Ramos (cell line): Measurements from ENCODE around the gene JMJD8.

Source experiments
- in situ Hi-C: fragments of 300-500 bp; cut with MboI; formaldehyde crosslinking; loops from one replicate; pipeline ENCODE4 v1.14.3; 2022; ENCODE audit warnings: low sequenced_read_pairs; ENCODE audit not compliant: unreplicated experiment

JMJD8 gene

DNA sequence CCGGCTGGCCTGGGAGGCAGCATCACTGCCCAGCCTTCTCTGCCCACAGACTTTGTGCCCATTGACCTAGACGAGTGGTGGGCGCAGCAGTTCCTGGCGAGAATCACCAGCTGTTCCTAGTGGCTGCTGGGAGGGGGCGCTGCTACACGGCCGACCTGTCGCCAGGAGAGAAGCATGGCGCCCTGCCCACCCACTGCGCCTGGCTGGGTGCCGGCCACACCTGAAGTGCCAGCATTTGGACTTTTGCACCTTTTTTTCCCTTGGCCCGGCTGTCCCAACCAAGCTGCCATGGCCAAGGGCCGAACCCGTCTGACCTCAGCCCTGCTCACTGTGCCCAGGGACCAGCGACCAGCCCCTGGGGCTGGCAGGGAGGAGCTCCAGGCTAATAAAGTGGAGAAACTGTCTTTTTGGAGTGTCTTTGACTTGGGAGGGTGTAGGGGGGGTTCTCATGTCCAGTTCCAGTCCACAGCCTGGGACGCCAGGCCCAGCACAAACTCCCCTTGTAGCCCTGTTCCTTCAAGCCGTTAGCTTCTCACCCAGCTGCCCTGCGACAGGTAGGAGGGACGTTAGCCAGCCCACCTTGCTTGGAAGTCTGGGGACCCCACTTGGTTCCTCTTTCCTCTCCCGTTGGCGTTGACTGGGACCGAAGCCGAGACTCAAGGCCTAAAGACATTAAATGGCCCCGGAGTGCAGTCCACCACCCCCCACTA is 35.9 kb downstream of the JMJD8 start:
- in situ Hi-C loops, result no loop called here

DNA sequence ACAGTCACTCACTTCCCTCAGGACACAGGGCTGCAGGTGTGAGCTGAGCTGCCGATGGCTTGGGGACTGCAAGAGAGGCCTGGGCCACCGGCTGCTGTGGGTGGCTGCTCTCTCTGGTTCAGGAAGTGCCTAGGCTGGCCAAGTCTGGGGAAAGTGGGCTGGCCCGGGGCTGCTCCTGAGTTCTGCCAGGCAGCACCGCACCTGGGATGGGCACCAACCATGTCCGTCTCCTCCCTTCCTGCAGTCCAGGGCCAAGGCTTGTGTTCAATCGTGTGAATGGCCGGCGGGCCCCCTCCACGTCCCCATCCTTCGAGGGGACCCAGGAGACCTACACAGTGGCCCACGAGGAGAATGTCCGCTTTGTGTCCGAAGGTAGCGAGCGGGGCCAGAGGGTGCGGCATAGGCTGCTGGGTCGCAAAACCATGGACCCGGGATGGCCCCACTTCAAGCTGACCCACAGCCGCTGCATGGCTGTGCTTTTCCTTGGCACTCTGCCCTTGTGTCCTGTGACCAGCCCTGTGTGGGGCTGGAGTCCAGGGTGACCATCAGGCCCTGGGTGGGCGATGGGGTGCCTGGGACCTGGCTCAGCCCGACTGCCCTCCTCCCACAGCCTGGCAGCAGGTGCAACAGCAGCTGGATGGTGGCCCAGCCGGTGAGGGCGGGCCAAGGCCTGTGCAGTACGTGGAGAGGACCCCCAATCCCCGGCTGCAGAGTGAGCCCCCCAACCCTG is 36.8 kb downstream of the JMJD8 start:
- in situ Hi-C loops, result no loop called here

DNA sequence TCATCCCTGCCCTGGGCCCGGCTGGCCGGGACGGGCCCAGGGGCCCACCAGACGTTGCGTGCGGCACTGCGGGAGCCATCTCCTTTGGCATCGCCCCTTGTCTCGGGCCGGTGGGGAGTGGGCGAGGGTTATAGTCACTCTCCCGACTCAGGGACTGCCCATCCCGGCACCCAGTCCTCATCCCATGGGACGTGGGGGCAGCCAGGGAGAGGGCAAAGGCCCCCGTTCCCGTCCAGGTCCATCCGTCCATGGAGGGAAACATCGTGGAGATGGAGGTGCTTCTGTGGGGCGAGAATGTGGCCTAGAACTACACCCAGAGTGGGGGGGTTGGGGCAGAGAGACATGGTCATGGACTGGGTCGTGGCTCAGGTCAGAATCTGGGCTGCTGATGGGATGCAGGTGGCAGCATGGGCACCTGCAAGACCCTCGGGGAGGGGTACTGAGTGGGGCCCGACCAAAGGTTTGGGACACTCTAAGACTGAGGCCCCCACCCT is 37.4 kb downstream of the JMJD8 start:
- in situ Hi-C loops, result no loop called here

DNA sequence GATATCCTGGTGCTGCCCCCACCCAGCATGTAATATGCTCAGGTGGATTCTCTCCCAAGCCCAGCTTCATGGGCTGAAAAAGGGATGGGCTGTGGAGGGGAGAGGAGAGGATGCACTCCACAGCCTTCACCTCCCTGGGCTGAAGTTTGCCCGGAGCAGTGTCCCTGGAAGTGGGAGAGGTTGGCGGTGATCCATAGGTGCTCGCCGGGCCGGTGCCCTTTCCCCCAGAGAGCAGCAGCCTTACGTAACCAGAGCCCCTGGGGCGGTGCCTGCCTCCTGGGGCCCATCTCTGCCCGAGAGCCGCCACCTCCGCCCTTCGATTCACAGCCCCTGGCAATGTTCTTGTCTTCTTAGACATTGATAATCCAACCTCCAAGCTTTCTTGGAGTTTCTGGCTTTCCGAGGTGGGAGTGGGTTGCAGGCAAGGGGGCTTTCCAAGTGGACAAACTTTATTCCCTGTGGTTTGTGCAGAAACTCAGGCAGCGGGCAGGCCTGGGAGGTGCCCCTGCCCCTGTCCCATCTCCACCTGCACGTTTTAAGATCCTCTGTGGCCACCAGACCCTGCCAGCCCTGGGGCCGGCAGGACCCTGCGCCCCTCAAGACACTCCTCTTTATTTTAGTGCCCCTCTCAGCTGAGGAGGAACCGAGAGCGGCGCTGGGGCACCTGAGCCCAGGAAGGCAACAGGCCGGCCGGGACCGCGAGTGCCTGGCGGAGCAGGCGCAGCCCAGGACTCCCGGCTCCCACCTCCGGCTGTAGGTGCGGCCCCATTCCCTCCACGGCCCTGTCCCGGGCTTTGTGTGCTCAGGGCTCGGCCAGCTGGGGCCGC is 38.1 kb downstream of the JMJD8 start:
- in situ Hi-C loops, result no loop called here

DNA sequence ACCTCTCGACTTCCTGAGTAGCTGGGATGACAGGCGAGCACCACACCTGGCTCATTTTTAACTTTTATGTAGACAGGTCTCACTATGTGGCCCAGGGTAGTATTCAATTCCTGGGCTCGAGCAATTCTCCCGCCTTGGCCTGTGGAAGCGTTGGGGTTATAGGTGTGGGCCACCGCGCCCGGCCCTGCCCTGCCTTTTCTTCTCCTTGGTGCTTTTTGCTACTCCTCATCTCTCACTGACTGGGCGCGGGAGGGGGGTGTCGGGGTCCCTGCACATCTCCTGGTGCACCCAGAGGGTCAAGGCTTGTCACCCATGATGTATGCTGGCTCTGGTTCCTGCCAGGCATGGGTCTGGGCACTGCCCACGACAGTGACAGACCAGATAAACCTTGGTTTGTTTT is 39.6 kb downstream of the JMJD8 start:
- in situ Hi-C loops, result no loop called here

DNA sequence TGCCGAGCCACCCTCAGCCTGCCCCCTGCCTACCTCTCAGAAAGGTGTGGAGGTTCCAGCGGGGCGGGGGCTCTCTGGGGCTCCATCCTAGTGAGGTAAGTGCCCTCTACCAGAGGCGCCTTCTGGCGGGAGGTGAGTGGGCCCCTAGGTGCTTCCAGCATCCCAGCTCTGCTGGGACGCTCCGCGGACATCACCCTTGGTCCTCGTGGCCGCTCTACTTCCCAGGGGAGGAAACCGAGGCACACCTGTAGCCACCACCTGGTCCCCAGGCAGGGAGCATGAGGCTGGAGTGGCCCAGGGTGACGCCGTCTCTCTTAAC is 41.1 kb downstream of the JMJD8 start:
- in situ Hi-C loops, result no loop called here

DNA sequence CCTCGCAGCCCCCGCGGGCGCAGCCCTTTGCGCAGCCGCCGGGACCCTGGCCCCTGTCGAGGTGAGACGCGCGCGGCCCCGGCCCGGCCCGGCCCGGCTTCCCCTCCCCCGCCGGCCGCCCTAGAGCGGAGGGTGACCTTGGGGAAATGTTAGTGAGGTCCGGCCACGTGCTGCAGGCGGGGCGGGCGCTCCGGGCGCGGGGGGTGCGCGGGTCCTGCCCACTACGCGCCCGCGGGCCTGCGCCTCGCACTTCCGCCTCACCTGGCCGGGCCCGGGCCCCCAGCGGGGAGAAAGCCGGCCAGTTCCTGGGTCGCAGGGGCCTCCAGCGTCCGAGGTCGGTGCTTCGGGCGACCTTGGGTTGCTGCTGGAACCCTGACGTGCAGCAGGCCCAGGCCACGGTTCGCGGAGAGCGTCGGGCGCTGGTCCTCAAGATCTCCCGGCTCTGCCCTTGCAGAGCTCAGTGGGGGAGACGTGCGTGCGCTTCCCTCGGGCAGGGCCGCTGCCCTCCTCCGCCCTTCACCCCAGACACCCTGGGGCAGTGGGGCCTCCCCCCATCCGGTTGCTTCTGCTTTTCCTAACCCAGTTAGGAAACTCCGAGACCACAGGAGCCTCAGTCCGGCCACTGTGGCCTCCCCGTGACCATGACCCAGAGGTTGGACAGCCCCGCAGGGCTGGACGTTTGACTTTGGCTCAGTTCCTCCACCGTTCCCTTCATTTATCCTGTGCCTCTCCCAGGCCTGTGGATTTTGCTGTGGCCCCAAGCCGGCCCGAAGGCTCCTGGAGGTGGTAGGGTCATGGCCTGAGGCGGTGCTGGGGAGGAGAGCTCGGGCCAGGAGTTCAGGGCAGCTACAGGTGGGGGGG is 41.7 kb downstream of the JMJD8 start:
- in situ Hi-C loops, result no loop called here

DNA sequence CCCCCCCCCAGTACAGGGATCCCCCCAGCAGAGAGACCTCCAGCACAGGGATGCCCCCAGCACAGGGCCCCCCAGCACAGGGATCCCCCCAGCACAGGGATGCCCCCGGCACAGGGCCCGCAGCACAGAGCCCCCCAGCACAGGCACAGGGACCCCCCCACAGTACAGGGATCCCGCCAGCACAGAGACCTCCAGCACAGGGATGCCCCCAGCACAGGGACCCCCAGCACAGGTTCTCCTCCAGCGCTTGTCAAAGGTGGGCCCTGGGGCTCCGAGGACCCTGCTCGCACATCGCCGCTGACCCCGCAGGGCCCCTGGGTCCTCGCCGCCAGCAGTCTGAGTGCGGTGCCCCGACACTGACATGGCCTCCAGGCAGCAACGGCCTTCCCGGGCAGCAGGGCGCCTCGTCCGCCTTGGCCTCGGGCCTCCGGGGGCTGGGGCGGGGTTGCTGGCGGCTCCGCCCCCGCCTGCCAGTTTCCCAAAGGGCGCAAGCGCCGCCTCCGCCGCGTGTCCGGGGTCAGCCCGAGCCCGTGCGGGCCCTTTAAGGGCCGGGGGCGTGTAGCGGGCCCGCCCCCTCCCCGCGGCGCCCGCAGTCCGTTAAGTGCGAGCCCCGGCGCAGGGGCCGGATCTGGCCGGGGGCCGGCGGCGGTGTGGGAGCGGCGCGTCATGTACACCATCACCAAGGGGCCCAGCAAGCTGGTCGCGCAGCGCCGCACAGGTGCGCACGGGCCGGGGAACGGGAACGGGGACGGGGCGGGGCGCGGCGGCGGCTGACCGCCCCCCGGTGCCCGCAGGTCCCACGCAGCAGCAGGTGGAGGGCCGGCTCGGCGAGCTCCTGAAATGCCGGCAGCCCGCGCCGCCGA is 42.6 kb downstream of the JMJD8 start, which contains the start of gene MCRIP2:
Gene MCRIP2 (plus strand): TSS at position 503 of the 863 bp plus-strand sequence. CDS start 164 bp downstream, at position 667.
- in situ Hi-C loops, result no loop called here

DNA sequence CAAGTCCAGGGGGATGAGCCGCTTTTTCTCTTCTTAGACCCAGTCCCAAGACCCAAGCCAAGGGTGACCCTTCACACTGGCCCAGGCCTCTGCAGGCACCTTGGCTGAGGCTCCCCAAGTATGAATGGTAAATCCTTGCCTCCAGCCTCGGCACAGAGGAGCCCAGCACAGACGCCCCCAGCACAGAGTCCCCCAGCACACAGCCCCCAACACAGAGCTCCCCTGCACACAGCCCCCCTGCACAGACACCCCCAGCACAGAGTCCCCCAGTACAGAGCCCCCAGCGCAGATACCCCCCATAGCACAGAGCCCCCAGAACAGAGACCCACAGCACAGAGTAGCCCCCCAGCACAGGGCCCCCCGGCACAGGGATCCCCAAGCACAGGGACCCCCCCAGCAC is 43.5 kb downstream of the JMJD8 start:
- in situ Hi-C loops, result no loop called here

DNA sequence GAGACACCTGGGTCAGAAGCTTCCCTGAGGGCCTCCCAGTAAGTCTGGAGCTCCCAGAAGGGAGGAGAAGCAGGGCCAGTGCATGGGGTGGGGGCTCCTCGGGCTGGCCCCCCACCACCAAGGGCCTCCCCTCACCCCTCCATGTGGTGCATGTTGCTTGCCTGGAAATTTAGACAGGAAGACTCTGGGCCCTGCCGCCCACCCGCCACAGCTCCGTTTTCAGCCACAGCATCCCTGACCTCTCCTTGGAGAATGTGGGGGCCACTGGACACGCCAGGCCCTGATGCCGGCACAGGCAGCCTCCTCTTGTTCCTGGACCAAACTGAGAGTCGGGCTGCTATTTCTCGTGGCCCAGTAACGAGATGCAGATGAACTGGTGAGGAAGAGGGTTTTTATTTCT is 45.3 kb downstream of the JMJD8 start:
- in situ Hi-C loops, result no loop called here

DNA sequence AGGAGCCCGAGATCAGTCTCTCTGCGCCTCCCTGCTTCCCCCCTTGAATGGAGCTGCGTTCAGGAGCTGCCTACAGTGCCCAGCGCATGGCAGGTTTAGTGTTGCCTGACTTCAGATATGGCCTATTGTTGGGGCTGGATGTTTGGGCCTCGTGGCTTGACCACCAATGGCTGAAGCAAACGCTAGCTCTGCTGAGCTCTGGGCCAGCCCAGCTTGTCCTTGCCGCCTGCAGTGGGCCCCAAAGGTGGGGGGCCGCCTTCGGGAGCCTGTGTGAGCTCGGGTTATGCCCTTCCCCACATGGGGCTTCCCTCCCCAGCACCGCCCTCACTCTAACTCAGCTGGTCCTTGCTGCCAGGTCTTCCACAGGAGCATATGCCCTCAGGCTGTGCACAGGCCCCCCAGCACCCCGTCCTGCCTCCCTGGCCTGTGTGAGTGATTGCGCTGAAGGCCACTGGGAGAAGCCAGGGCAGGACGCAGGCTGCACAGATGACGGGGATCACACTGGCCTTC is 46.0 kb downstream of the JMJD8 start:
- in situ Hi-C loops, result no loop called here

DNA sequence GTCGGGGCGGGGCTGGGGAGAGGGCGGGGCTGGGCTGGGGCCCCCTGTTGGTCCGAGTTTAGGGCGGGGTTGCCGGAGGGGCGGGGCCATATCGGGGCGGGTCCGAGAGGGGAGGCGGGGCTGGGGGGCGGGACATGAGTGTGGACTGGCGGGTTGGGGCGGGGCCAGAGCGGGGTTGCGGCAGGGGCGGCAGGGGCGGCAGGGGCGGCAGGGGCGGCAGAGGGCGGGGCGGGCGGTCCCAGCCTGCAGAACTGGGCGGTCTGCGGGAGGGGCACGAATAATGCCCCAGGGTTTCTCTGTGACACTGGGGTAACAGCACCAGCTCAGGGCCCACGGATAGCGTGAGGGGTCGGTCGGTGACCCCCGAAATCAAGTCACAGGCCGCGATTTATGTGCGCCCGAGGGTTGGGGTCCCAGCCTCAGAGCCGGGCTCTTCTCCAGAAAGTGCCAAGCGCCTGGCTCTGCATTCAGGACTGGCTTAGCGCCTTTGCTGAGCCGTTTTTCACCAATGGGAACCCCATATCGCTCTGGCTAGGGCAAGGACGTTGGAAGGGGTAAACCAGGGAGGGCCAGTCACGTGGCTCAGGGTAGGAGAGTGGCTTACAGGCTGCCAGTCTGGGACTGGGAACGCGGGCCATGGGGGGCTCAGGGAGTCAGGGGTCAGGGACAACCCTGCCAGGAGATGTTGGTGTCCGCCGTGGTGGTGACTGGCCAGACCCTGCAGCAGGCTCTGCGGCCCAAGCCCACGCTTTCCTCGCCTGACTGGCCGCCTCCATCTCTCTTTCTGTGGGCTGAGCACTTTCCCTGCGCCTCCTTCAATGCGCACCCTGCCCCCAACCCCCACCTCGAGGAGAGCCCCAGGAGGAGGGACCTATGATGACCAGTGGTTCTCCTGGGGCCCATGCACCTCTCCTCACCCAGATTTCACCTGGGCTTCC is 46.8 kb downstream of the JMJD8 start:
- in situ Hi-C loops, result no loop called here

DNA sequence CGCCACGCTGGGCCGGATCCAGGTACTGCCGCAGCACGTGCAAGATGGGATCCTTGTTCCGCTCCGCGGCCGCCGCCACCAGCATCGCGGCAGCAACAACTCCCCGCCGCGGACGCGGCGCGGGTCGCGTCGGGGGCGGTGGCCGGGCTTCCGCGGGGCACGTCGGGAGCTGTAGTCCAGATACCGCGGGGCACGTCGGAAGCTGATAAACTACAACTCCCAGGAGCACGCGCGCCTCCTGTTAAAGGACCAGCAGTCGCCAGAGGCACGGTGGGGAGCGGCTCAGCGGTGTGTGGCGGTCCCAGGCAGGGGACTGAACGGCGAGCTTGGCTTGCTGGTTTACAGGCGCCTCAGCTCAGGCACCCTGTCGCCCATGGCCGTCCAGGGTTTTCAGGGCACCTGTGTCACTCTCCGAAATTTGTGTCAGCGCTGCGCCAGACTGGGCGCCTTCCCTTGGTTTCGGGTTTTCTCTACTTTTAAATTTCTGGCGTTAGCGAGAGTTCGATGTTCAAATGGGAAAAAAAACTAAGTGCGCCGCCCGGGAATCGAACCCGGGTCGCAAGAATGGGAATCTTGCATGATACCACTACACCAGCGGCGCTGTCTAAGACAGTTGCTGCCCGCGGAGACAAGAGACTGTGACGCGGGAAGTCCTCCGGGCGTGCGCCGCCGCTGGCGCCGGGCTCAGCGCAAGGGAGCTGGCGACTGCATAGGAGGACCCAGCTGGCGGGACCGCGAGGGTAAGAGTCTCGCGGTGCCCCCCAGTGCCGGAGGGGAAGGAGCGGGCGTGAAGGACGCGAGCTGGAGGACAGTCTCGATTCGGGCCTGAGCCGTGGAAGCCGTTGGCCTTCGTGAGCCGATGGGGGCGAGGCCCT is 47.7 kb downstream of the JMJD8 start, which contains the start of gene METTL26:
Gene METTL26 (minus strand): TSS at position 100 of the 875 bp plus-strand sequence. CDS start 15 bp downstream, at position 85.
- in situ Hi-C loops, result no loop called here

DNA sequence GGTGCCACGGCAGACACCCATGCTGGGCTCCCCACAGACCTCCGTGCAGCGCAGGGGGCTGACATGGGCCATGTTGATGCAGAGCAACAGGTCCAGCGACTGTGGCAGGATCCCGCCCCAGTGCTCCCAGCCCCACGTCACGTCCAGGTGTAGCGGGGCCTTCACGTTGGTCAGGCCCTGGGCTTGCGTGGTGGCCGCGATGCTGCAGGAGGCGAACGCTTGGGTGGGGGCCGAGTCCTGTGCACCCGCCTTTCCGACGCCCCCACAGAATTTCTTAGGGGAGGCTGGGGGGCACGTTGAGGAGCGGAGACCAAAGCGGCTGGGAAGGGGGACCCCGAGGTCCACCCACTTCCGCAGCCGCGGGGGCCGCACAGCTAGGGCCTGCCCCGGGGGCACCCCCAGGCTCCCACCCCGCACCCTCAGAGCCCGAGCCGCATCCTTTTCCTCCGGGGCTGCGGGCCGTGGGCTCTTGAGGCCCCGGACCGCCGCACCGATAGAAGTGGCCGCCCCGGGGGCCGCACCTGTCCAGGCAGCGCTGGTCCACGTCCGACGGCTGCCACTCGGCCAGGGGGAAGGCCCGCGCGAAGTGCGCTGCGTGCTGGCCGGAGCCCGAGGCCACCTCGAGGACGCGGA is 48.4 kb downstream of the JMJD8 start:
- in situ Hi-C loops, result no loop called here

DNA sequence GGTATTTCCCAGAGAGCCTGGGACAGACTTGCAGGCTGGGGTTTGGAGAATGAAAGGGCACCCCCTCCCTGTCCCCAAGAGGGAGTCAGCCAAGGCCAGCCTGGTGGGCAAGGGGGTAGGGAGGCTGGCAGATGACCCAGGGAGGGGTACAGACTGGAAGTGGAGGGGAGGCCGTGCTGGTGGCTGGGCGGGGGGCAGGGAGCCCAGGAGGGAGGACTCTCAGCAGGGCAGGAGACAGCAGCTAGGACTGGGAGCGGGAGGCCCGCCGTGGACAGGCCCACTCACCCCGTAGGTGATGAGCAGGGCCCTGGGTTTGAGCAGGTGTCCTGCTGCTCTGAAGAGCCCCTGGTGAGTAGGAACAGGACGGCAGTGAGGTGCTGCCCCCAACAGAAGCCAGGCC is 49.1 kb downstream of the JMJD8 start:
- in situ Hi-C loops, result no loop called here

DNA sequence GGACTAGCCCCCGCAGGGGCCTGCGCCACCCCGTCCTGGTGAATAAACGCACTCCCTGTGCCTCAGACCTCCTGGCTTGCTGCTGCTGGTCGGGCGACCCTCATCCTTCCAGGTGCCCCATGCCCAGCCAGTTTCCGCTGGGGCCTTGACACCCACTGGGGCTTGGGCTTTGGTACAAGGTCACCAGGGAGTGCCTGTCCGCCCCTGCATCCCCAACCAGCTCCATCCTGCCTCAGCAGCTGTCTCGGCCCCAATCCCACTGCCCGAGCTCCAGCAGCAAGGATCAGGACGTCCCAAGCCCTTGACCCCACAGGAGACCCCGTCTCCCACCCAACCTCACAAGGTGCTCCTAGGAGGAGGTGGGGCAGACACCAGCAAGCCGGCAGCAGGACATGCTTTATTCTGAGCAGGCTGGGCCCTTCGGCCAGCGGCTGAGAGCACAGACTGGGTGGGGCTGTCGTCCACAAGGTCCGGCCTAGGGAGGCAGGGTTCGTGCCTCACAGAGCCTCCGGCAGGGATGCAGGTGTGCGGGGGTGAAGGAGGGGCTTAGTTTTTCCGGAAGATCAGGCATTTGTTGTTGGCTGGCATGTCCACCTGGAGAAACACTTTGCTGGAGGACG is 50.0 kb downstream of the JMJD8 start:
- in situ Hi-C loops, result no loop called here
